H1 (cell line): ENCODE data around the gene COL27A1. TPM values are rescaled to one million over a fixed set of nuclear protein-coding genes. Genes with fewer than 3 reads are reported as not detected.

Source experiments
- CTCF ChIA-PET: fragments of 300-600 bp; sonication (Branson Sonifier 250); formaldehyde crosslinking; loops from one replicate; lab custom pipeline; 2021; ENCODE audit not compliant: partially characterized antibody; lab: Charles Lee
- POLR2A ChIA-PET: fragments of 300-600 bp; sonication (Branson Sonifier 250); formaldehyde crosslinking; loops from one replicate; lab custom pipeline; 2021; ENCODE audit warnings: inconsistent platforms; ENCODE audit not compliant: partially characterized antibody; lab: Charles Lee
- DNase-seq, 2 experiments: peaks; one replicate each; pipeline versions ENCODE4 v3.0.0 to v3.0.0-alpha.2; 2010 to 2022; ENCODE audit warnings: low spot score in 2 of 2, low read depth in 1 of 2, mixed read lengths in 1 of 2
- FAIRE-seq: peaks from 2 replicates; lab custom pipeline; 2011; peaks lifted over from hg19 to GRCh38; lab: Jason Lieb, UNC
- H2AFZ ChIP-seq: 2 replicates; pipeline ENCODE4 v1.8.1; 2012; ENCODE audit warnings: low read length, inconsistent platforms
- H2AK5ac ChIP-seq: 2 replicates; pipeline ENCODE4 v1.6.1; 2013; ENCODE audit warnings: low read depth, low read length
- H2BK120ac ChIP-seq: replicated peaks from 2 replicates; pipeline ENCODE3; 2013; ENCODE audit warnings: low read depth, low read length, inconsistent platforms
- H2BK12ac ChIP-seq: 2 replicates; pipeline ENCODE4 v1.6.1; 2013; ENCODE audit warnings: low read depth, low read length
- H2BK15ac ChIP-seq: 2 replicates; pipeline ENCODE4 v1.6.1; 2013; ENCODE audit warnings: low read length
- H2BK20ac ChIP-seq: 2 replicates; pipeline ENCODE4 v1.6.1; 2013; ENCODE audit warnings: low read length
- H2BK5ac ChIP-seq: 2 replicates; pipeline ENCODE4 v1.6.1; 2013; ENCODE audit warnings: low read depth, low read length
- H3K14ac ChIP-seq: 2 replicates; pipeline ENCODE4 v1.6.1; 2013; ENCODE audit warnings: inconsistent platforms; ENCODE audit not compliant: insufficient read length
- H3K18ac ChIP-seq: 2 replicates; pipeline ENCODE4 v1.6.1; 2013; ENCODE audit warnings: low read length; ENCODE audit errors: extremely low read depth
- H3K23ac ChIP-seq: 2 replicates; pipeline ENCODE4 v1.6.1; 2013; ENCODE audit warnings: inconsistent platforms; ENCODE audit not compliant: insufficient read length
- H3K23me2 ChIP-seq: 2 replicates; pipeline ENCODE4 v1.6.1; 2013; ENCODE audit warnings: low read depth, low read length
- H3K27ac ChIP-seq: 2 replicates; pipeline ENCODE4 v1.6.1; 2011; ENCODE audit warnings: low read depth, low read length, inconsistent platforms
- H3K27me3 ChIP-seq, 4 experiments: replicated peaks in 1 of 4; 1 replicate in 1 of 4; 2 replicates in 3 of 4; pipeline versions ENCODE4 v1.6.1 to v1.8.1; 2011 to 2013; ENCODE audit warnings: low read length in 3 of 4, mild to moderate bottlenecking in 3 of 4, inconsistent platforms in 2 of 4, mixed read lengths in 2 of 4, moderate library complexity in 1 of 4; ENCODE audit not compliant: control insufficient read depth in 3 of 4, insufficient read depth in 3 of 4; ENCODE audit errors: extremely low read depth in 1 of 4
- H3K36me3 ChIP-seq, 4 experiments: 2 replicates each; pipeline versions ENCODE4 v1.6.1 to v1.8.1; 2011 to 2013; ENCODE audit warnings: mild to moderate bottlenecking in 4 of 4, low read length in 3 of 4, moderate library complexity in 2 of 4, control low read depth in 1 of 4, inconsistent platforms in 1 of 4; ENCODE audit not compliant: insufficient read depth in 4 of 4, control insufficient read depth in 2 of 4
- H3K4ac ChIP-seq: replicated peaks from 2 replicates; pipeline ENCODE3; 2013; ENCODE audit warnings: low read length, low read depth, mixed read lengths, inconsistent platforms; ENCODE audit not compliant: insufficient read length
- H3K4me1 ChIP-seq, 4 experiments: replicated peaks in 1 of 4; 1 replicate in 1 of 4; 2 replicates in 3 of 4; pipeline versions ENCODE4 v1.6.1 to v1.8.1; 2011 to 2013; ENCODE audit warnings: low read length in 3 of 4, inconsistent platforms in 2 of 4, mixed read lengths in 1 of 4; ENCODE audit not compliant: insufficient read depth in 4 of 4, control insufficient read depth in 3 of 4
- H3K4me2 ChIP-seq, 2 experiments: 2 replicates each; pipeline versions ENCODE4 v1.6.1 to v1.8.1; 2011 to 2013; ENCODE audit warnings: low read depth in 2 of 2, low read length in 2 of 2, control low read depth in 1 of 2, inconsistent platforms in 1 of 2, mild to moderate bottlenecking in 1 of 2; ENCODE audit not compliant: insufficient read depth in 1 of 2
- H3K4me3 ChIP-seq, 4 experiments: fragments of 200-600, 300-600 bp in 1 of 4; sonication (generic), shearing (Covaris generic), sonication (Bioruptor Twin) in 1 of 4; 2 replicates each; pipeline versions ENCODE4 v1.5.1 to v1.8.1; 2011 to 2016; ENCODE audit warnings: low read length in 4 of 4, low read depth in 3 of 4, control low read depth in 2 of 4, inconsistent platforms in 2 of 4, mild to moderate bottlenecking in 2 of 4, mixed read lengths in 1 of 4, moderate library complexity in 1 of 4; ENCODE audit not compliant: insufficient read depth in 2 of 4; ENCODE audit errors: extremely low read depth in 1 of 4
- H3K56ac ChIP-seq: replicated peaks from 2 replicates; pipeline ENCODE3; 2013; ENCODE audit warnings: low read depth, mild to moderate bottlenecking, mixed read lengths, low read length, inconsistent platforms; ENCODE audit not compliant: insufficient read length
- H3K79me1 ChIP-seq: 2 replicates; pipeline ENCODE4 v1.6.1; 2013; ENCODE audit warnings: low read depth, low read length, control low read depth
- H3K79me2 ChIP-seq, 2 experiments: 2 replicates each; pipeline versions ENCODE4 v1.6.1 to v1.8.1; 2012 to 2013; ENCODE audit warnings: low read length in 2 of 2, mild to moderate bottlenecking in 2 of 2, inconsistent platforms in 1 of 2; ENCODE audit not compliant: insufficient read depth in 2 of 2, control insufficient read depth in 1 of 2
- H3K9ac ChIP-seq, 4 experiments: replicated peaks in 1 of 4; 1 replicate in 1 of 4; 2 replicates in 3 of 4; pipeline versions ENCODE4 v1.6.1 to v1.8.1; 2011 to 2013; ENCODE audit warnings: low read depth in 3 of 4, low read length in 3 of 4, control low read depth in 2 of 4, mild to moderate bottlenecking in 2 of 4, moderate library complexity in 2 of 4, inconsistent platforms in 1 of 4; ENCODE audit errors: extremely low read depth in 1 of 4
- H3K9me3 ChIP-seq, 2 experiments: 2 replicates each; pipeline versions ENCODE4 v1.6.1 to v1.8.1; 2012 to 2013; ENCODE audit warnings: mild to moderate bottlenecking in 2 of 2, moderate library complexity in 2 of 2, control low read depth in 1 of 2, inconsistent platforms in 1 of 2, low read depth in 1 of 2, low read length in 1 of 2, mixed read lengths in 1 of 2; ENCODE audit not compliant: insufficient read depth in 2 of 2
- H4K20me1 ChIP-seq, 2 experiments: replicated peaks in 1 of 2; 2 replicates each; pipeline versions ENCODE3 to v1.8.1; 2011 to 2013; ENCODE audit warnings: inconsistent platforms in 2 of 2, low read length in 2 of 2, mild to moderate bottlenecking in 1 of 2; ENCODE audit not compliant: insufficient read depth in 2 of 2, control insufficient read depth in 1 of 2
- H4K5ac ChIP-seq: 2 replicates; pipeline ENCODE4 v1.6.1; 2013; ENCODE audit warnings: low read length, low read depth, mixed read lengths, inconsistent platforms; ENCODE audit not compliant: insufficient read length
- H4K8ac ChIP-seq: 2 replicates; pipeline ENCODE4 v1.8.0; 2013; ENCODE audit warnings: mild to moderate bottlenecking, moderate library complexity, low read length, inconsistent platforms; ENCODE audit not compliant: insufficient read depth; ENCODE audit errors: extremely low read depth
- H4K91ac ChIP-seq: replicated peaks from 2 replicates; pipeline ENCODE3; 2013; ENCODE audit warnings: low read length, mixed read lengths, inconsistent platforms; ENCODE audit not compliant: insufficient read length
- BRCA1 ChIP-seq: IDR thresholded peaks from 2 replicates; pipeline ENCODE4 v1.6.1; 2012; ENCODE audit warnings: low read depth, low read length, improper control_type of control experiment
- WGBS, 2 experiments: shearing (Covaris generic) in 1 of 2; methylation state at CpG; one replicate each; pipeline versions ENCODE4 v1.1.6 to v1.1.7; 2013 to 2015; ENCODE audit warnings: low lambda C conversion rate in 2 of 2, mixed read lengths in 2 of 2, inconsistent platforms in 1 of 2, low coverage in 1 of 2, missing lambda C conversion rate in 1 of 2; ENCODE audit not compliant: insufficient replicate concordance in 2 of 2, insufficient coverage in 1 of 2, insufficient read length in 1 of 2; ENCODE audit errors: extremely low coverage in 1 of 2, missing lambda C conversion rate in 1 of 2; 5-methylcytosine and 5-hydroxymethylcytosine counted together
- polyA plus RNA-seq, 7 experiments: library from polyadenylated mRNA; depleted of rRNA in 3 of 7; stranded (reverse) in 5 of 7; unstranded in 2 of 7; fragments of >200 nt in 5 of 7; fragments of 200-250 nt in 2 of 7; gene quantifications; 1 replicate in 5 of 7; 2 replicates in 1 of 7; 4 replicates in 1 of 7; pipeline versions ENCODE4 v1.2.1 to v1.2.3, GENCODE V29; 2011 to 2013; ENCODE audit warnings: missing spikeins in 2 of 7, mixed read lengths in 2 of 7
- total RNA-seq: library from RNA; stranded (reverse); fragmentation: NEBNext Ultra II Directional; extraction: Animal tissue kit (Norgen Biotek cat#: 25700); gene quantifications from 2 replicates; pipeline ENCODE4 v1.2.1, GENCODE V29; 2021

Gene COL27A1
- total and polyA plus RNA-seq, 2 of the 8 experiments (the other 6 are each of a cell fraction or from before 2014, with no cell fraction given), result 15.1 to 22.8 TPM

GRCh38 chr9:114169029-114169951, 14.0 kb downstream of the COL27A1 start:
- peaks cover 0 to 9% of the 10 kb centered on the region in 2 experiments for H4K20me1 ChIP-seq
- no peak overlapping the region for H4K8ac ChIP-seq
- H3K23me2 ChIP-seq, result peaks cover 14% of the 10 kb centered on the region; the same call in 1 of the 2 replicates
- H3K4ac ChIP-seq, result no peak overlapping the region
- no peaks in the 10 kb centered on the region for H3K9me3 ChIP-seq
- H2BK20ac ChIP-seq, result no peak overlapping the region
- 91% methylated on average over 22 of the region's 23 CpGs; no CpG with 5 or more reads in 1 of the 2 experiments for WGBS, 2 experiments
- H3K56ac ChIP-seq, result no peak overlapping the region
- H2AFZ ChIP-seq, result no peak overlapping the region
- H4K5ac ChIP-seq, result no peak overlapping the region
- no peak overlapping the region for H3K27ac ChIP-seq
- no peak overlapping the region for H3K4me2 ChIP-seq
- H2BK120ac ChIP-seq, result no peak overlapping the region
- H4K91ac ChIP-seq, result no peak overlapping the region
- H3K14ac ChIP-seq, result no peak overlapping the region
- peaks cover 0 to 8% (median 0%) of the 10 kb centered on the region in 4 experiments; a peak in 3 of 8 replicates for H3K36me3 ChIP-seq
- H3K79me2 ChIP-seq, result no peaks in the 10 kb centered on the region
- no peak for FAIRE-seq
- no peak overlapping the region for H2BK12ac ChIP-seq
- H2BK15ac ChIP-seq, result no peak overlapping the region
- ChIA-PET CTCF (interaction anchor here (0.8 to 5.4 kb wide), 9 partner anchors 11 to 121 kb away, joined by 3 to 23 read pairs (median 4); partner anchors contain the start of gene COL27A1), POLR2A (no interaction called here)
- H3K27me3 ChIP-seq, result no peaks in the 10 kb centered on the region
- DNase-seq, result no peak
- H3K9ac ChIP-seq, result no peak overlapping the region; a peak in 1 of 7 replicates
- H2BK5ac ChIP-seq, result no peak overlapping the region
- no peak overlapping the region for H3K18ac ChIP-seq
- H3K4me3 ChIP-seq, result no peak overlapping the region
- H3K4me1 ChIP-seq, result no peaks in the 10 kb centered on the region; a peak in 1 of 7 replicates
- no peak overlapping the region for H3K23ac ChIP-seq
- H2AK5ac ChIP-seq, result no peak overlapping the region
- H3K79me1 ChIP-seq, result peaks cover 2% of the 10 kb centered on the region; the same call in 1 of the 2 replicates
- TF ChIP-seq BRCA1, result no peak
